Skeletal muscle cell (primary cell): ENCODE measurements around the gene SCG2.
"Not testable (repeated sequence)": the region's sequence is repeated elsewhere in the genome, so short reads cannot be mapped to it uniquely, and the experiment has no call there.

Source experiments
- DNase-seq: peaks from one replicate; pipeline ENCODE4 v3.0.0-alpha.2; 2010; ENCODE audit warnings: low read depth
- H3K4me3 ChIP-seq: 2 replicates; pipeline ENCODE4 v1.5.1; 2011; ENCODE audit warnings: low read depth, mild to moderate bottlenecking, control low read depth, low read length, moderate library complexity

Gene SCG2

DNA sequence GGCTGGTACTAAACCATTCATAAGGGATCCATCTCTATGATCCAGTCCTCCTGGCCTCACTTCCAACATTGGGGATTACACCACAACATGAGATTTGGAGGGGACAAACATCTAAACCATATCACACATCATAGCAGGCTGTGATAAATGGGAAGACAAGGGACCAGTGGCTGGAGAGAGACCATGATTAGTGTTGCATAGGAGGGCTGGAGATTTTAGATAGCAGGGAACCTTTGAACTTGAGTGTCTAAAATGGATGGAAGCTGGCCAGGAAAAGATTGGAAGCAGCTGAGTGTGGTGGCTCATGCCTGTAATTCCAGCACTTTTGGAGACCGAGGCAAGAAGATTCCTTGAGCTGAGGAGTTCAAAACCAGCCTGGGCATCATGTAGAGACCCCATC, 12.4 kb upstream of the SCG2 start:
- no peak for DNase-seq
- H3K4me3 ChIP-seq = no peak overlapping the region

DNA sequence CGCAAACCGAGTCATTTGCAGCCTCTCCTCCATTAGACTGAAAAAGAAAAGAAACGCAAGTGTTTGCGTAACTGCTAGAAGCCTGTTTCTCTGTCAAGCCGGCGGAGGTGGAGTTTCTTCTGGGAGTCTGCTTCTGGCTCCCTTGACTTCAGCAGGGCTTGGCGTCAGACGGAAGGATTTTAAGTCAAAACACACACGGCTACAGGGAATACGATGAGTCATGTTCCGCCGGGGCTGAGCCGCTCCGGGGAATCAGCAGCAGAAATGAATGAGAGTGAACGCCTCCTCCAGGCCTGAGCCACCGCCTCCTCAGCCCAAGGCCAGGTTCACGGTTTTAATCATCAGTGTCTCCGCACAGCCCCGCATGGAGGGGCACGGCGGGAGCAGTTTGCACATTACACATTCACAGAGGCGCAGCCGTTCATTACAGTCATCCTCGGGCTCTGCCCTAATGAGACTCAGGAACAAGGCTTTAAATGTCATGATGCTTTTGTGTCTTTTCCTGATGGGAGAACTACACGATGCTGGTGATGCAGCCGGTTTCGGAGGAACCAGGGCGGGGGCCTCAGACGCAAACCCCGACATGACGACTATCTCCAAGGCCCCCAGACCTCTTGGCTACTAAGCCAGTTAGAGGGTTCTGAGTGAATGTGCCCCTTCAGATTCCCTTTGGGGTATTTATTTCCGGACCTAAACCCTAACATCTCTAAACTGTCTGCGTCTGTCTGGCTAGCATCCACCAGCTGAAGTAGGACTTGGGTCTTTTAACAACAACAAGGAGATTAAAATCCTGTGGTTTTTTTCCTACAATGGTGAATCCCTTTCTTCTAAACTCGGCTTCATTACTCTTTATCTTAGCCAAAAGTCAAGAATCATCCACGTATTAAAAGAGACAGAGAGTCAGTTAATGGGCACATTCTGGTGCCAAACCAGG, 11.1 kb upstream of the SCG2 start:
- peak; percentile 98 for DNase-seq
- H3K4me3 ChIP-seq = peak overlapping the region; percentile 37

DNA sequence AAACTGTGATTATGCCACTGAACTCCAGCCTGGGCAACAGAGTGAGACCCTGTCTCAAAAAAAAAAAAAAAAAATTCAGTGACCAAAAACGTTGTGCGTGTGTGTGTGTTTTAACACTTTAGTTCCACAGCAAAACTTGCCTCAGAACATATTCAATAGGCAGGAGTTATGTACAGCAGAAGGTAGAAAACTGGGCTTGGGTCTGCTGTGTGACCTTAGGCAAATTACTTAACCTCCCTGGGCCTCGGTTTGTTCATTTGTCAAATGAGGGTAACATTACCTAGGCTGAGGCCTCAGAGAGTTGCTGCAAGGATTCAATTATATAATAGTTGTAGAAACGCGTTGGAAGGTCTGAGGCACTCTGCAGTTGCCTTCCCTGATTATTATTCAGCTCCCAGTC, 10.3 kb upstream of the SCG2 start:
- H3K4me3 ChIP-seq = peak overlapping the region; percentile 37
- no peak for DNase-seq

DNA sequence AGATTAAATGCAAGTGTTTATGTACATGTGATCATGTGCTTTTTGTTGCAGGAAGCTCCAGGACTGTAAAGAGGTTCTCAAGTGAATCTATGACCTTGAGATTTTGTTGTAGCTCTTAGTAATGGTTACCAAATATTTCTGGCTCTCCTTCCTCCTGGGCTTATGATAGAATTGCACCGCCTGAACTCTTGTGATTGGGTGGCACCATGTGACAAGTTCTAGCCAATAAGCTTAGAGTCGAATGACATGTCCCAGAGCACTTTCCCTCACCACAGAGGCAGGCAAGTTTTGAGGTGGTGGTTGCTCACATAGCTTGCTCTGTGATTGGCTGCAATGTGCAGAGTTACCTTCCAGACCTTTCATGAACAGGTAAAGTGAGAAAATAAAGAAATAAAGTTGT, 8.9 kb upstream of the SCG2 start:
- no peak overlapping the region for H3K4me3 ChIP-seq
- no peak for DNase-seq

DNA sequence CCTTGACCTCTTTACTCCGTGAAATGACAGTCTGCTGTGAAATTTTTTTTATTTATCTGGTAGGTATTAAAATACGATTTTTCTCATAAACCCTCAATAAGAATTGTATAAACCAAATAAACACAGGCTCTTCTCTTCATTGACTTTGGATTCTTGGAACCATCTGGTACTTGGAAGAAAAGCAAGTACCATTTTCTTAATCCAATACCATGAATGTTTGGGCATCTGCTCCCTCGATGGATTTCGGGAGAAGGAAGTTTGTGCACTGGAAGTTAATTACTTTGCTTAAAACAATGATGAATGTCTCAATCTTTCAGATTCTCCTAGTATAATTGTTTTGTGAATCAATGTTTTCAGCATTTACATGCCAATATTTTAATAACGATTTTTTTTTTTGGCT, 5.3 kb upstream of the SCG2 start:
- H3K4me3 ChIP-seq = no peak overlapping the region
- DNase-seq = no peak

DNA sequence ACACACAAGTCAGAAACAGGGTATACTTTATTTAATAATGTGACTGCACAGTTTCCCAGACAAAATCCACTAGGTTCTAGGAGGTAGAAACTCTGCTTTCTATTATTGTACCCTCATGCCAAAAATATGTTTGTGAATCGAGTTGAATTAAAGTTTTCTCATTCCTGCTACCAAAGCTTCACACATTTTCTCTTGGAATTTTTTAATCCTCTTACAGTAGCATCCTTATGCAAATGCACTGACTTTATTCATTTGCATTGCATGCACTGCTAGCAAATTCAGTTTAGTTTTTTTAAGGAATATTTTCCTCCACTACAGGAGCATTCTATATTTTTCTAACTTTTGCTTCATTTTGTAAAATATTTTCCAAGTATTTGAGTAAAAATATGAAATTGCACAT, 4.8 kb upstream of the SCG2 start:
- no peak overlapping the region for H3K4me3 ChIP-seq
- DNase-seq = no peak

DNA sequence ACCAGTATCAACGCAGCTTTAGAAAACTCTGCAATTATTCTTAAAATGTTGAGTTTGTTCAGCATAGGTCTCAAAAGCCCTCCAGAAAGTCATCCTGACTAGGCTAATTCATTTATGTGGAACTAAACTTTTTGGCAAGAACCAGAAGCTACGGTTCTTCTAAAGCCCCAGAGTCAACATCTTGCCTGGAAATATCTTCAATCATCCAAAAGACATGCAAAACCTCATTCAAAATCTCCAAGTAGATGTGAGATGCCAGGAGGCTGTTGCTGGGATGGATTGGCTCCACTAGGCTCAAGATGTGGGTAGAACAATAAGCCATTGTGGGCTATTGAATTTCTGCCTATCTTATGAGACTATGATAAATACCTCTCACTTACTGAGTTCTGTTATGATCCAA, 2.1 kb upstream of the SCG2 start:
- no peak overlapping the region for H3K4me3 ChIP-seq
- no peak for DNase-seq

DNA sequence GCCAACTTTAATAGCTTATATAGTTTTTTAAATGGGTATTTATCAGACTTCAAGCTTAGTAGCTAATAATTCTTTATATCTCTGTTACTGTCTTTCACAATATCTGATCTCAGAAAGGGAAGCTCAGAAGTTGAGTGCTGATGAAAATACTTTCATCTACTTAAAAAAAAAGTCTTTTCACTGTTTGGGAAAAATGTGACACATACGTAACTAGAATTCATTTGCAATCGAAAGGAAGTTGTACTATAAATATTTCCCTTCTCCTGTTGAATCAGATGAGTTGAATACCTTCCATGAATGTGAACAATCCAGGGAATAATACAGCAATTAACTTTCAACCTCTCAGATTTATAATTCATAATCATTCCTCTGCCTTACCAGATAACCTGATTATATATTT, 811 bp upstream of the SCG2 start:
- no peak for DNase-seq
- H3K4me3 ChIP-seq = no peak overlapping the region

DNA sequence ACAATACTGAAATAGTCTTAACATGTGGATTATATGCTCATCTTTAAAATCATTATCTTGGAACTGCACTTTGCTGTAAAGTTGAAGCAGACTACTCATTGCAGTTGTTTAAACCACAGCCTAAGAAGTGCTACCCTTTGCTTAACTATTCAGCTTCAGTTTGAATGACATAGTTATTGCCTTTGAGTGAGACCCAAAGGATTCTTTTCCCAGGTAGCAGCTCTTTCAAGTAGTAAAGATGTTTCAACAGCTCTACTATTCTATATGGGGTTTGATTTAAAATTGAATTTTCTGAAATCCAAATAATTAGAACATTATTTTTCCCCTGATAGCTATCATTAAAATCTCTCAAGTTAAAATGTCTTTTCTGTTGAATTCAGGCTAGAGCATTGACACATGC, 1.1 kb downstream of the SCG2 start:
- no peak overlapping the region for H3K4me3 ChIP-seq
- no peak for DNase-seq

DNA sequence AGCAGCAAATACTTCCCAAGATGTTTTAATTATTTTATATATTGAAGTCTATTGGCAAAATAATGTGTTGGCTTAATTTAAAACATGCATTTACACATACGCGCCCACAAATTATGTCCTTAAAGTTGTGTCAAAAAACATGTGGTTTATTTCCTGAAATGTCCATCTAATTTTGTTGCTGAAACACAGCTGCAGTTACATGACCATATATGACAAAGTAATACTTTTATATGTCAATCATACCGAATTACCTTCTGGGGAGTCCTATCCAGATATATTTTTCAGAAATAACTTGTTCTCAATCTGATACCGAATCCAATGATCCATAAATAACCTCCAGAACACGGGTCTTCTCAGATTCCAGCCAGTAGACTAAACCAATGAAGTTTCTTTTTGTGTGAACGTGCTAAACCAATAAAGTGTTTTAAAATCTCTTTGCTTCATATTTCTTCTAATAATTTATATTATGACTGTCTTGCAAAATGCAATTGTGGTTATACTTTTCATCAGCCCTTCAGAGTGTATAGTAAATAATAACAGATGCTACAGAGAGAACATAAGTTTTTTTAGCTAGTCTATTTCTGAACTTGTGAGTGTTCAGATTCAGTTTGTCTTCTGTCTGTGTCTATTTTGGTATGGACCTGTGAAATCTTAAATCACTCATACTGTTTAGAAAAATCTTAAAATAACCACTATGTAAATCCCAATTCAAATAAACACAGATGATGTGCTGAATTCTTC, 2.4 kb downstream of the SCG2 start:
- H3K4me3 ChIP-seq = no peak overlapping the region
- DNase-seq = no peak

DNA sequence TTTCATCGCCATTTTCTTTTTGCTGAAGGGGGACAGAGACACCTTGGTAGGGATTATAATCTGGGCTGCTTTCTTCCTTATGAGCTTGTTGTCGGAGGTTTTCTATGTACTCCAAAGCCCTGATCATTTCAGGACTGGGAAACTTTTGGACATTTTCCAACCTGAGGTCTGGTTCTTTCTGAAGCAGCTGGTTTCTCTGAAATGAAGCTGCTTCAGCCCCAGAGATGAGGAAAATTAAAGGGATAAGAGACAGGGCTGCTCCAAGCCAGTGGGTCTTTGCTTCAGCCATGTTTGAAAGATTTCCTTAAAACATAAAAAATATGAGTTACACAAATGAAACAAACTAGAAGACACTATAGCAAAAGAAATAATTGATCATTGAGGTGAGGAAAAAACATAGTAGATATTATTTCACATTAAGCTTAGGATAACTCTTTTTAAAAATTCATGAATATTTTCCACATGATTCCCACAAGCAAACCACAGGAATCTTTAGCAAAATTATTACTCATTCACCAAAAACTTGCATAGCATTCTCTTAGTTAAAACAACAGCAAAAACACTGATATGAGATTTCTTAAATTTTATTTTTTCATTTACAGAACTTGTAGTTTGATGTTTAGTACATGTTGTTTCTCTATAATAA, 3.0 kb downstream of the SCG2 start:
- no peak overlapping the region for H3K4me3 ChIP-seq
- peak; percentile 66 for DNase-seq

DNA sequence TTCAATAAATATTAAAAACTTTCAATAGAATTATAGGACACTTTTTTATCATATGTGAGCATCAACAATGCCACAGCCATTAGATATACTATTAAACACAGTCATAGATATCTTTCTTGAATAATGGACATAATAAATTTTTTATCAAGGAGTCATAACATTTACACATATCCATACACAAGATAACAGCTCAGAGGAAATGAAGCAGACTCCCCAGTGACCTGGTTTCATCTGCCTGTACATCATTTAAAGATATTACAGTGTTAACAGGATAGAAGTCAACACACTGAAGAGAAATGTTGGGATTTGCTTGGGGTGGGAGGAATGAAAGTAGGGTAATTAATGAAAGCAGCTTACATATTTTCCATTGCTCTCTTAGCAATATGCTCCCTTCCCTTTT, 5.1 kb downstream of the SCG2 start:
- no peak overlapping the region for H3K4me3 ChIP-seq
- no peak for DNase-seq

DNA sequence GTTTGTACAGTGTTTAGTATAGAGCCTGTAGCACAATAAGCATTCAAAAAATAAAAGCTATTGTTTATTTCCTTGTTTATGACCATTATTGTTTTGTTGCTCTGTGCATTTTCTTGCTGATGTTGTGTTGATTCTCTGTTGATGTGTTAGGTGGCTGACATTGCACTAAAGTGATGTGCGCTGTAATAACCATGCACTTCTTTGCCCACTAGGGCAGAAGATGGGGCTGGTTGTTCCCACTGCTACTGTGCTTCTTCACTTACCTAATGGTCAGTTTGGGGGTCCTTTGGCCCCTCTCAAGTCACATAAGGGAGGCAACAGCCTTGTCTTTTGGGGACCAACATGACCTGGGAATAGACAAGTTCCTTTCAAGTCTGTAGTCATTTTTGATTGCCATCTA, 6.0 kb downstream of the SCG2 start:
- no peak for DNase-seq
- H3K4me3 ChIP-seq = no peak overlapping the region

DNA sequence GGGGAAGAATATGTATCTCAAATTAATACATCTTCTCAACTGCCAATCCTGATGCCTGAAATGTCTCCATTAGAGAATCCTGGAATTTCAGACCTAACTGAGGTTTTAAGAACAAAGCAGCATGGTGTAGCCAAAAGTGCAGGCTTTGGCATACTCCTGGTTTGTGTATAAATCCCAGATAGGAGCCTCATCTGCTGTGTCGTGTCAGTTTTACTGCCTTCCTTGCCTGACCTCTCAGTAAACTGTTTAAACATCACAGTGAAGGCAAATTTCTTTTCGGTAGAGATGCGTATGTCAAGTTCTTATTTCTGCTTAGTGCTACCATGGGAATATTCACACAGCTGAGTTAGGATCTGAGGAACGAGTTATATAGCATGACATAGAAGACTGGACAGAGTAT, 7.3 kb downstream of the SCG2 start:
- no peak overlapping the region for H3K4me3 ChIP-seq
- no peak for DNase-seq

DNA sequence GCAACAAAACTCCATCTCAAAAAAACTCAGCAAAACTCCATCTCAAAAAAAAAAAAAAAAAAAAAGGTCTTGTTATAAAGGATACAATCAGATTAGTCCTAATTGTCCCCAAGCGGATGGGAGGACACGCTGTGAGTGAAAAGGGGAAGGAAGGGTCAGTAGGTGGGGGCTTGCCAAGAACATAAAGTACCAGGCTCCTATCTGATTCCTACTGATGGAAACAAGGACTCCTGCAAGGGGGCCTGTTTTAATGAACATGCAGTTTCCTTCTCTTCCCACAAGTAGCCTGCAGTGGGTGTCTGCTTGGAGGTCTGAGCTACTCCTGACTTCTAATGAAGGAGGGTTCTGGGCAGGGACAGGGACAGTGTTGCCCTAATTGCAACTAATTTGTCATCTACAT, 7.9 kb downstream of the SCG2 start:
- DNase-seq = no peak
- H3K4me3 ChIP-seq = no peak overlapping the region

DNA sequence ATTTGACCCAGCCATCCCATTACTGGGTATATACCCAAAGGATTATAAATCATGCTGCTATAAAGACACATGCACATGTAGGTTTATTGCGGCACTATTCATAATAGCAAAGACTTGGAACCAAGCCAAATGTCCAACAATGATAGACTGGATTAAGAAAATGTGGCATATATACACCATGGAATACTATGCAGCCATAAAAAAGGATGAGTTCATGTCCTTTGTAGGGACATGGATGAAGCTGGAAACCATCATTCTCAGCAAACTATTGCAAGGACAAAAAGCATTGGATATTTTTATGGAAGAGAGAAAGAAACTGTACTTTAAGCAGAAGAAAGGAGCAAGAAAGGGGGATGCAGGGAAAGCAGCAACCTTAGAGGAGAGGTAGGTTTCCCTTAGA, 9.5 kb downstream of the SCG2 start:
- not testable (repeated sequence) for H3K4me3 ChIP-seq

DNA sequence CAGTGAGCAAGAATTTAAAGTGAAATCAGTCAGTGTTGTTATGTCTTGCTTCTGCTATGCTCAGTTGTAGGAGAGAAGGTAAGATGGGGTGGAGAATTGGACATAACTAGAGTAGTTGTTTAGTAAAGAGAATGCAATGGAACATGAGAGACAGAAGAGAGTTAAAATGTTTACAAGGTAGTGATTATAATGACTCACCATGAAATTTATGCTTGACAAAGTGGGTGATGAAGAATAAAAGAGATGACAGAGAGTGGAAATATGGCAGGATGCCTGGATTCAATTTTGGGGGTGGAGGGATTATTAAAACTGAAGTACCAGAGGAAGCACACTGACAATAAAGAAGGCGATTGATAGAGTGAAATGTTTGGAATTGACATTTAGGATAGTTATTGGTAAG, 10.6 kb downstream of the SCG2 start:
- no peak overlapping the region for H3K4me3 ChIP-seq
- no peak for DNase-seq

More for the DNA sequence above, 9.5 kb downstream of the SCG2 start:
- DNase-seq = not testable (repeated sequence)

DNA sequence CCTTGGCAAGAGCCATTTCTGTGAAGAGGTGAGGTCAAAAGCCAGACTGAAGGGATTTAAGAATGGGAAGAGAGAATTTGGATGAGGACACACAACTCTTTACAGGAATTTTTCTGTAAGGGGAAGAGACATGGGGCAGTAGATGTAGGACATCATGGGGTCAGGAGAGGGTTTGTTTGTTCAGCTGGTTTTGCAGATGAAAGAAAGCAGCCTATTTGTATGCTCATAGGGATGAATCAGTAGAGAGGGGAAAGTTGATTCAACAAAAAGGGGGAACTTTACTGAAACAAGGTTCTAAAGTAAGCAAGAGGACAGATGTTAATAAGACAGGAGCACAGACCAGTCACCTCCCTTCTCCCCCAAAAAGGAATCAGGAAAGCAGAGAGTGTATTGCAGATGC, 11.2 kb downstream of the SCG2 start:
- DNase-seq = peak; percentile 73
- H3K4me3 ChIP-seq = no peak overlapping the region

DNA sequence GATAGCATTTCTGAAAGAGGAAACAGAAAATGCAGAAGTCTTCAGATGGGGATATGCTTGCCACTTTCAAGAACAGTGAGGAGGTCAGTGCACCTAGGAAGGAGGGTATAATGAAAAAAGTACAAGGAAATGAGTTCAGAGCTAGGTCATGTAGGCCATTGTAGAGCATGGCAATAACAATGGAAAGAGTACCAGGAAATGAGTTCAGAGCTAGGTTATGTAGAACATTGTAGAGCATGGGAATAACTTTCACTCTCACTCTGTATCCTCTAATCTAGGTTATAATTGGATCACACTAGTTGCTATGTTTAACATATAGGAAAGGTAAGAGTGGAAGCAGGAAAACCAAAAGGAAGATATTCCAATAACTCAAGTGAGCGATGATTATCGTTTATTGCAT, 12.3 kb downstream of the SCG2 start:
- DNase-seq = no peak
- no peak overlapping the region for H3K4me3 ChIP-seq

DNA sequence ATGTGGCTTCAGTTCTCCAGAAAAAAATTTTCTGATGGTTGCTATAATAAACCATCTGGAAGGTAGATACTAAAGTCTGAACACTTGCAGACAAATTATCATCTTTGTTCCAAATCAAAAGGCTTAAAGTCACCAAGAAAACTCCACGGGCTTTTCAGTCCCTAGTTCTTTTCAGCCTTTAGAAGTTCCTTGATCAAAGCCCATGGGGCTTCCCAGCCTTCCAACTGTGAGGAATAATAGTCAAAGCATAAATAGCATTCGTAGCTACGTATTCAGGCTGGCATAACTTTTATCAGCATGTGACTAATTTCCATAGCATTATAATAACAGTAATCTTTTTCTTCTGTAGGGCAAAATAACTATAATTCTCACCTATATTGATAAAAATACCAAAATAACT, 13.9 kb downstream of the SCG2 start:
- DNase-seq = no peak
- H3K4me3 ChIP-seq = no peak overlapping the region
